Karpas-422 (cell line): ENCODE measurements around the gene OR51S1. TPM values are rescaled to one million over a fixed set of nuclear protein-coding genes. Genes with fewer than 3 reads are reported as not detected.
"Not testable (repeated sequence)": the region's sequence is repeated elsewhere in the genome, so short reads cannot be mapped to it uniquely, and the experiment has no call there.

ENCODE experiments used
- DNase-seq: peaks from one replicate; pipeline ENCODE4 v3.0.0-alpha.2; 2015
- H2AFZ ChIP-seq: fragments of 200-600 bp; sonication (generic); 2 replicates; pipeline ENCODE4 v1.6.1; 2014; ENCODE audit warnings: antibody characterized with exemption, low read length, mixed read lengths
- H3K27ac ChIP-seq: fragments of 200-600 bp; sonication (generic); 2 replicates; pipeline ENCODE4 v1.5.1; 2014; ENCODE audit warnings: mild to moderate bottlenecking, low read length, moderate library complexity
- H3K27me3 ChIP-seq: fragments of 200-600 bp; sonication (generic); 2 replicates; pipeline ENCODE4 v1.6.1; 2014; ENCODE audit warnings: low read length, mixed read lengths
- H3K36me3 ChIP-seq: fragments of 200-600 bp; sonication (generic); 2 replicates; pipeline ENCODE4 v1.6.1; 2014; ENCODE audit warnings: low read length, mixed read lengths; ENCODE audit not compliant: insufficient read depth
- H3K4me1 ChIP-seq: fragments of 200-600 bp; sonication (generic); 2 replicates; pipeline ENCODE4 v1.6.1; 2014; ENCODE audit warnings: mild to moderate bottlenecking, low read length, mixed read lengths
- H3K4me2 ChIP-seq: fragments of 200-600 bp; sonication (generic); 2 replicates; pipeline ENCODE4 v1.6.1; 2014; ENCODE audit warnings: low read length, low read depth, mild to moderate bottlenecking; ENCODE audit not compliant: poor library complexity, severe bottlenecking
- H3K4me3 ChIP-seq: fragments of 200-600 bp; sonication (generic); 2 replicates; pipeline ENCODE4 v1.5.1; 2014; ENCODE audit warnings: mild to moderate bottlenecking, antibody characterized with exemption, low read length, mixed read lengths
- H3K79me2 ChIP-seq: fragments of 200-600 bp; sonication (generic); 2 replicates; pipeline ENCODE4 v1.6.1; 2014; ENCODE audit warnings: mild to moderate bottlenecking, low read length, mixed read lengths
- H3K9ac ChIP-seq: fragments of 200-600 bp; sonication (generic); 2 replicates; pipeline ENCODE4 v1.6.0; 2014; ENCODE audit warnings: low read length
- H3K9me2 ChIP-seq: fragments of 200-600 bp; sonication (generic), shearing (Covaris generic); replicated peaks from 2 replicates; pipeline ENCODE4 v1.6.0; 2014; ENCODE audit warnings: mild to moderate bottlenecking, low read length, moderate library complexity; ENCODE audit not compliant: insufficient read depth
- H3K9me3 ChIP-seq: fragments of 300-700, 200-600 bp; sonication (generic); 2 replicates; pipeline ENCODE4 v1.6.1; 2014; ENCODE audit warnings: low read length, mixed read lengths
- H4K20me1 ChIP-seq: fragments of 200-600 bp; sonication (generic); 2 replicates; pipeline ENCODE4 v1.6.1; 2014; ENCODE audit warnings: mild to moderate bottlenecking, antibody characterized with exemption, low read length, low read depth; ENCODE audit not compliant: insufficient read depth
- total RNA-seq: library from RNA; depleted of rRNA; stranded (reverse); fragments of >200 nt; shearing (Covaris generic); gene quantifications from 2 replicates; pipeline ENCODE4 v1.2.3, GENCODE V29; 2014; ENCODE audit warnings: low replicate concordance

The OR51S1 gene
- total RNA-seq, 1 experiment from 2014 or later, result not detected

DNA sequence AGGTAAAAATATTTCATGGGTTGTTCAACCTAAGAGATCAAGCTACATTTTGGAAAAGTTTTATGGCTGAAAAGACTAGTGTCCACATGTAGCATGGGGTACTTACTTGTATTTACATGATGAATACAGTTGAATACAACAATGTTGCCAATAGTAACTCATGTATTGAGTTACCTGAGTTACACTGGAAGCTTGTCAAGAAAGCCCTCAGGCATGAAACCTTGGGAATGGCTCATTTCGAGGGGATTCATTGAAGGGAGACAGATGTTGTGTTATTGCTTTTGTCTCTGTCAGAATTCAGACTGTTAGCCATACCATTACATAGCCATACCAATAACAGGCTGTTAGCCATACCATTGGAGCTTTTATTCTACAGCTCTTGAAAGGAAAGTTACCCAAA, 18.7 kb downstream of the OR51S1 start:
- no peak overlapping the region for H2AFZ ChIP-seq
- H3K27ac ChIP-seq, result no peak overlapping the region
- no peaks in the 10 kb centered on the region for H3K36me3 ChIP-seq
- no peaks in the 10 kb centered on the region for H3K9me3 ChIP-seq
- no peak overlapping the region for H3K9ac ChIP-seq
- H3K79me2 ChIP-seq, result no peaks in the 10 kb centered on the region
- no peaks in the 10 kb centered on the region for H3K4me1 ChIP-seq
- H3K4me3 ChIP-seq, result no peak overlapping the region
- H3K9me2 ChIP-seq, result no peaks in the 10 kb centered on the region
- no peak for DNase-seq
- H4K20me1 ChIP-seq, result no peaks in the 10 kb centered on the region
- no peaks in the 10 kb centered on the region for H3K27me3 ChIP-seq
- no peak overlapping the region for H3K4me2 ChIP-seq

DNA sequence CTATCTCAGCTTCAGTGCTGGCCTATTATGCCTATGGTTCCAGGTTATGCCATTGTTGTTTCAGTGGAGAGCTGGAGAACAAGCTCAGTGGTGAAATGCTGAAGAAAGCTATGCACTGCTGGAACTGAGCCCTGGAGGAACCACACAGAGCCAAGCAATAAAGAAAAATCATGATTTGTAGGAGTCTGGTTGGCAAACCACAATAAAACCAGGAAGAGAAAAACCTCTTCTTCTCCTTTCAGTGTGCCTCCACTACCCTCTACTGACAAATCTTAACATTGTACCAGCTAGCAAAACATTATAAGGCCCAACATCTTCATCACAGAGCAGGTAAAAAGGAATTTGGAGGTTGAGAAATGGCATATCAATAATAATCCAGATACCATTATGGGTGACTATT, 22.6 kb downstream of the OR51S1 start:
- H3K4me1 ChIP-seq, result no peaks in the 10 kb centered on the region
- H3K9me2 ChIP-seq, result no peaks in the 10 kb centered on the region
- H3K9ac ChIP-seq, result no peak overlapping the region

DNA sequence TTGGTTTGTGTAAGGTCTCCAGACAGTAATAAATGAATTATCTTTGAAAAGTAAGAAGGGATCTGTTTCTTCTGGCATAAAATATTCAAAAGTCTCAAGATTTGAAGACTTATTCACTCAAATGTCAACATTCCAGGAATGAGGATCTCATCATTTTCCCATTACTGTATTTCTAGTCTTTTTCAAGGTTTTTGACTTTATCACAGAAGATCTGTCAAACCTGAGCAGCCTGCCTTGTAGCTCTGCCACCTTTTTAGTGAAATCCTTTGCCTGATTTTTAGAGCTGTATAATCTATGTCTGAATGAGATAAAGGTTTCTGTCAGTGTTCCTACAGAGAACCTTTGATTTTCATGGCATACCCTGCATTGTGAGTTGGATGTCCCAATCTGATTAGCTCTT, 23.9 kb downstream of the OR51S1 start:
- H3K9me2 ChIP-seq, result no peaks in the 10 kb centered on the region
- no peaks in the 10 kb centered on the region for H3K9me3 ChIP-seq
- no peak overlapping the region for H3K4me2 ChIP-seq
- H4K20me1 ChIP-seq, result no peaks in the 10 kb centered on the region
- H3K27ac ChIP-seq, result no peak overlapping the region
- H3K79me2 ChIP-seq, result no peaks in the 10 kb centered on the region
- no peak overlapping the region for H3K4me3 ChIP-seq
- no peaks in the 10 kb centered on the region for H3K4me1 ChIP-seq
- H3K9ac ChIP-seq, result no peak overlapping the region
- H3K36me3 ChIP-seq, result no peaks in the 10 kb centered on the region
- DNase-seq, result no peak
- H3K27me3 ChIP-seq, result no peaks in the 10 kb centered on the region
- no peak overlapping the region for H2AFZ ChIP-seq

More for the DNA sequence above, 22.6 kb downstream of the OR51S1 start:
- Histone ChIP-seq H3K79me2 (no peaks in the 10 kb centered on the region), H3K27me3 (no peaks in the 10 kb centered on the region), H3K36me3 (no peaks in the 10 kb centered on the region), H3K27ac (no peak overlapping the region), H2AFZ (no peak overlapping the region), H3K9me3 (no peaks in the 10 kb centered on the region), H4K20me1 (no peaks in the 10 kb centered on the region), H3K4me2 (no peak overlapping the region), H3K4me3 (no peak overlapping the region)
- DNase-seq, result no peak

DNA sequence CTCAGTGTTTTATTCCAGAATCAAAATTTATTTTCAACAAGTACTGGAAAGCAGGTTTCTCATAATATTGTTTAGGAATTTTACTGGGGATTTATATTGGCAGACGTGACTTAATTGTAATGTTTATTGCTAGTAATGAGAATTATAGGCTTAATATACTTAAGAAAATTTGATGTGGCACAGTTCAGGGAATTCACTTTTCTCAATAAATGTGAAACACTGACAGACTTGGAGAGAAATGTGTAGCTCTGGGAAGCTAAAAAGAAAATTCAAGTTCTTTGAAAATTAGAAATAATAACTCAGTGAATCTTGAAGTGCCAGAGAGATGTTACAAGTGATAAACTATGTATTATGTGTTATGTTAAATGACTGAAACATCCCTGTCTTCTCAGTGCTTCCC, 28.0 kb downstream of the OR51S1 start, which contains the start of gene OR51F2:
TSS of gene OR51F2 (plus strand) at position 301 of the 400 bp plus-strand sequence. CDS start 101 bp downstream, outside the sequence.
- no peaks in the 10 kb centered on the region for H3K4me1 ChIP-seq
- H2AFZ ChIP-seq, result no peak within 1 kb of the TSS
- no peak within 1 kb of the TSS for H3K4me2 ChIP-seq
- H3K9me2 ChIP-seq, result no peaks in the 10 kb centered on the region
- H3K4me3 ChIP-seq, result no peak within 1 kb of the TSS
- H4K20me1 ChIP-seq, result no peaks in the 10 kb centered on the region
- H3K36me3 ChIP-seq, result no peaks in the 10 kb centered on the region
- H3K9ac ChIP-seq, result no peak within 1 kb of the TSS
- H3K27ac ChIP-seq, result no peak within 1 kb of the TSS
- H3K27me3 ChIP-seq, result no peaks in the 10 kb centered on the region
- H3K9me3 ChIP-seq, result no peaks in the 10 kb centered on the region
- DNase-seq, result no peak
- no peaks in the 10 kb centered on the region for H3K79me2 ChIP-seq

DNA sequence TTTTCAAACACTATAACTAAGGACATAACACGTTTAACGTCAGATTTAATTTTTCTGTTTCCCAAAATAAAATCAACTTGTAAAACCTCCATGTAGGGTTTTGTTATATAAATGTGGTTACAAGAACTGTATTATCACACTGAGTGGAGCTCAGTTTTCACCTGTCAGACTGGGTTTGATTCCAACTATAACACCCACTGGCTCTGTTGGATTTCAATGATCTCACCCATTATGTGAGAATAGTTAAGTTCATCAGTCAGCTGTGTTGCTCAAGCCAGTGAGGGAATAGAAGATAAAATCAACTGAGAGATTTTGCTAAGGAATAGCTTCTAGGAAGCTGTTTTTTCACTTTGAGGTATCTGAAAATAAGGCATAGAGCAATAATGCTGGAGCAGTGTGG, 39.8 kb downstream of the OR51S1 start:
- H3K27me3 ChIP-seq, result no peaks in the 10 kb centered on the region
- H3K36me3 ChIP-seq, result no peaks in the 10 kb centered on the region
- no peak overlapping the region for H3K27ac ChIP-seq
- H3K4me3 ChIP-seq, result no peak overlapping the region
- H3K4me1 ChIP-seq, result no peaks in the 10 kb centered on the region
- H3K9me3 ChIP-seq, result no peaks in the 10 kb centered on the region
- no peak overlapping the region for H2AFZ ChIP-seq
- no peaks in the 10 kb centered on the region for H3K9me2 ChIP-seq
- H3K79me2 ChIP-seq, result no peaks in the 10 kb centered on the region
- no peaks in the 10 kb centered on the region for H4K20me1 ChIP-seq
- no peak for DNase-seq
- no peak overlapping the region for H3K9ac ChIP-seq
- no peak overlapping the region for H3K4me2 ChIP-seq

DNA sequence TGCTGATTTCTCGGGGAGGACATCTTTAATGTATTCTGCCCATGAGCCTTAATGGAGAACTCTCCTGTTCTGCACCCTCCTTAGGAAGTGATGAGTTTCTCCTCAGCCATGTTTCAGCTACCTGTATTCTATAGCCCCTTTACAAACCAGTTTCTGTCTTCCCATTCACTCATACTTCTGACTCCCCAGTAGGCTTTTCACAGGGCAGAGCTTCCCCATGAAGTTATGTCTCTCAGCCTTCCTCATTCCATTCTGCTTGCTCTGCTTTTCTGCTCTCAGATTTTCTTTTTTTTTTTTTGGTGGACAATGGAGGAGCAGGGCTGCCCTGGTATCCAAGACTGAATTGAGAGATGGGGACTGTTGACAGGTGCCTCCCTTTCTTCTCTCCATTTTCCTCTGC, 40.5 kb downstream of the OR51S1 start:
- no peaks in the 10 kb centered on the region for H4K20me1 ChIP-seq
- no peaks in the 10 kb centered on the region for H3K27me3 ChIP-seq
- no peaks in the 10 kb centered on the region for H3K9me3 ChIP-seq
- H2AFZ ChIP-seq, result no peak overlapping the region
- H3K79me2 ChIP-seq, result no peaks in the 10 kb centered on the region
- H3K9ac ChIP-seq, result no peak overlapping the region
- H3K4me1 ChIP-seq, result no peaks in the 10 kb centered on the region
- no peak for DNase-seq
- H3K36me3 ChIP-seq, result no peaks in the 10 kb centered on the region
- H3K27ac ChIP-seq, result no peak overlapping the region
- no peak overlapping the region for H3K4me2 ChIP-seq
- no peak overlapping the region for H3K4me3 ChIP-seq
- no peaks in the 10 kb centered on the region for H3K9me2 ChIP-seq

DNA sequence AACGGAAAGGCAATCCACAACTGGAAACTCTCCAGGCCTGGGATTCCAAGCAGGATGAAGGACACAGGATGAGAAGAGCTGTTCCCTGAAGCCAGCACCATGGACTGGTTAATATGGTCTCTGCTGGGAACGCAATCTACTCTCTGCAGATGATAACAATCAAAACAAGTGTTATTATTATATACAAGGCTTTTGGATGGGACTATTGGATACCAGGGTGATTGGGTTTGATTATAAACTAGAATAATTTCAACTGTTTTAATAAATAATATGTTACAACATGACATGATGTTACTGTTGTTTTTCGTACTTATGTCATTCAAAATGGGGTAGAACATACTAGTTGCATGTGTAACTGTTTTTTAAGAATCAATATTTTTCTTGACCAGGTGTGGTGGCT, 44.7 kb downstream of the OR51S1 start, which contains the start of gene OR52R1:
TSS of gene OR52R1 (minus strand) at position 101 of the 400 bp plus-strand sequence. CDS start at position 101, 0 bp downstream.
- Histone ChIP-seq H3K9ac (no peak within 1 kb of the TSS), H3K9me3 (no peaks in the 10 kb centered on the region), H4K20me1 (no peaks in the 10 kb centered on the region), H3K27ac (no peak within 1 kb of the TSS), H3K4me1 (no peaks in the 10 kb centered on the region), H3K4me2 (no peak within 1 kb of the TSS), H3K36me3 (no peaks in the 10 kb centered on the region), H3K27me3 (no peaks in the 10 kb centered on the region), H2AFZ (no peak within 1 kb of the TSS), H3K79me2 (no peaks in the 10 kb centered on the region), H3K9me2 (no peaks in the 10 kb centered on the region), H3K4me3 (no peak within 1 kb of the TSS)
- no peak for DNase-seq

DNA sequence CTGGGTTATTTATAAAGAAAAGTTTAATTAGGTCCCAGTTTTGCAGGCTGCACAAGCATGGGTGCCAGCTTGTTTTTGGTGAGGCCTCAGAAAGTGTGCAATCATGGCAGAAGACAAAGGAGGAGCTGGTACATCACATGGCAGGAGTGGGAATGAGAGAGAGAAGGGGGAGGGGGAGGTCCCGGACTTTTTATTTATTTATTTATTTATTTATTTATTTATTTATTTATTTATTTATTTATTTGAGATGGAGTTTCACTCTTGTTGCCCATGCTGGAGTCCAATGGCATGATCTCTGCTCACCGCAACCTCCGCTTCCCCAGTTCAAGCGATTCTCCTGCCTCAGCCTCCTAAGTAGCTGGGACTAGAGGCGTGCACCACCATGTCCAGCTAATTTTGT, 47.7 kb downstream of the OR51S1 start:
- H3K27ac ChIP-seq, H3K9me3 ChIP-seq, H3K4me1 ChIP-seq, H4K20me1 ChIP-seq, H3K4me3 ChIP-seq, H3K9me2 ChIP-seq, H3K27me3 ChIP-seq, H3K36me3 ChIP-seq, DNase-seq, H2AFZ ChIP-seq, H3K9ac ChIP-seq, H3K4me2 ChIP-seq, H3K79me2 ChIP-seq: not testable (repeated sequence)
